GM21529 (cell line): ENCODE data around the gene MIB2.

Experiments
- ATAC-seq: cut with Tn5 transposase; IDR thresholded peaks from one replicate; pipeline ENCODE4 v1.9.1; 2021; ENCODE audit not compliant: unreplicated experiment

The MIB2 gene

DNA sequence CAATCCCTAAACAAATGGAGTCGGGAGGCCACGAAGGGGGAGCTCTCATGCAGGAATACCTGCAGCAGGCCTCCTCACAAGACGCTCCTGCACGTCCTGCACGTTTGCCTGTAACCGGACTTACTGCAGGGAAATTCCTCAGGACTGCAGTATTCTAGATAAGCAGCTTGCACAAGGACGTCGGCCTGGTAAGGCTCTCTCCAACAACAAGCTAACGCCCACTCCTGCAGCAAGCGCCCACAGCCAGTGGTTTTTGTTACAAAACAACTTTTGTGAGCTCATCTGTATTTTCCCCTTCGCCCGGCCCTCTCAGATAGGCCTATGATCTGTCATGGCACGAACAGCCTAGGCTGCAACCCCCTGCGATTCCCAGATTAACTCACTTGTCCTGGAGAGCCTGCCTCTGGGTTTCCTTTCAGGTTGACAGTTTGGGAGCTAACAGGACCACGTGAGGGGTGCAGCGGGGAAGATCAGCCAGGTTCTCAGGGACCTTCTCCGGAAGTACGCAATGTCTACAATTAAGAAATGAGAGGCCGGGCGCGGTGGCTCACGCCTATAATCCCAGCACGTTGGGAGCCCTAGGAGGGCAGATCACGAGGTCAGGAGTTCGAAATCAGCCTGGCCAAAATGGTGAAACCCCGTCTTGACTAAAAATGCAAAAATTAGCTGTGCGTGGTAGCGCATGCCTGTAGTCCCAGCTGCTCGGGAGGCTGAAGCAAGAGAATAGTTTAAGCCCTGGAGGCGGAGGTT is 921 bp upstream of the MIB2 start:
- ATAC-seq, result no peak

DNA sequence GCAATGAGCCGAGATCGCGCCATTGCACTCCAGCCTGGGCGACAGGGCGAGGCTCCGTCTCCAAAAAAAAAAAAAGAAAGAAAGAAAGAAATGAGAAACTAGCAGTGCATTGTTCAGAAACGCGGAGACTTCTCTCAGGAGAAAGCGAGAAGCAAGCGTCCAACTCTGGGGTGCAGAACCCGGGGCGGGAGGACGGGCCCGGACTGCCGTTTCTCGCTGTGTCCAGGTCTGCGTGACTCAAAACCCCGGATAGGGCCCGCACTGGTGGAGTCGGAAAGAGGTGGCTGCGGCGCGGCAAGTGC is 395 bp upstream of the MIB2 start:
- ATAC-seq, result no peak

DNA sequence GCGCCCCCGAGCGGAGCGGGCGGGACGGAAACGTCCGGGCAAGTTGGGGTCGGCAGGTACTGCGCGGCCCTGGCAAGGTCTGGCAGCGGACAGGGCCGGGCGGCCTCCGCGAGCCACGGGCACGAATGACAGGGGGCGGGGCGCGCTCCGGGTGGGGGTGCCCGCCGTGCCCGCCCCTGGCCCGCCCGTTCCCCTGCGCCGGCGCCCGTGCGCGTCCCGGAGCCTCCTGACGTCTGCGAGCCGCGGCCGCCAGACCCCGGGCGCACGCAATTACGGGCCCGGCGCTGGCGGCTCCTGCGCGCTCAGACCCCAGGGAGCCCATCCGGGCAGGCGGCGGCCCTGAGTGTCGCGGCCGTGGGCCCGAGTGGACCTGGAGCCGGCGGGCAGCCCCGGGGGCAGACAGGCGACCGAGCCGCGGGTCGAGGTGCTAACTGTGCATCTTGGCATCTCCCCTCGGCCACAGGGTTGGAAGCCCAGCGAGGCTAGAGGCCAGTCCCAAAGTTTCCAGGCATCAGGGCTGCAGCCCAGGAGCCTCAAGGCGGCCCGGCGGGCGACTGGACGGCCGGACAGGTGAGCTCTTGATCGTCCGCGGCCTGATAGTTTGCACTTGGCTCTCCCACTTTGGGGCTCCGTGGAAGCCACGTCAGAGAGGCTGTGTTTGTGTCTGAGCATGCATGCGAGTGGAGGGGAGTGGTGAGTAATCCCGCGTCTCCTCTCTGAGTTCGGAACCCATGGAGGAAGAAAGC is 918 bp downstream of the MIB2 start:
- ATAC-seq, result peak; percentile 22

GRCh38 chr1:1616838-1617237 is 1.5 kb downstream of the MIB2 start:
- no peak for ATAC-seq

DNA sequence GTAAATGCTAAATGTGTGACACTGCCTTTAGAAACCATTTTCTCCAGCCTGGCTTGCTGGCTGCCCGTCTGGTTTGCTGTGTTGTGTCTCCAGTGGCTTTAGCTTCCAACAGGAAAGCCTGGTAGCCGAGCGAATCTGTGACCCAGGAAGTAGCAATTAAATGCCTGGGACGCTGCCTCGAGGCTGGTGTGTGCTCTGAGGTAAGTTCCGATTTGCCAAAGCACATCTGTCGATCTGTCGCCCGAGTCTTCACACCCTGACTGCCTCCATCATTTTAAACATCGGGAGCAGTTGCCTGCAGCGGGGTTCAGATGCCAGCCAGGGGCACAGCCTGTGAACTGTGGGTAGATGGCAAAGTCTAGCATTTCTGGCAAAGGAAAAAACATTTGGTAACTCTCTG is 2.2 kb downstream of the MIB2 start:
- ATAC-seq, result no peak

- ATAC-seq, result no peak
These were observed 2.6 kb downstream of the MIB2 start for GRCh38 chr1:1617925-1618324.

DNA sequence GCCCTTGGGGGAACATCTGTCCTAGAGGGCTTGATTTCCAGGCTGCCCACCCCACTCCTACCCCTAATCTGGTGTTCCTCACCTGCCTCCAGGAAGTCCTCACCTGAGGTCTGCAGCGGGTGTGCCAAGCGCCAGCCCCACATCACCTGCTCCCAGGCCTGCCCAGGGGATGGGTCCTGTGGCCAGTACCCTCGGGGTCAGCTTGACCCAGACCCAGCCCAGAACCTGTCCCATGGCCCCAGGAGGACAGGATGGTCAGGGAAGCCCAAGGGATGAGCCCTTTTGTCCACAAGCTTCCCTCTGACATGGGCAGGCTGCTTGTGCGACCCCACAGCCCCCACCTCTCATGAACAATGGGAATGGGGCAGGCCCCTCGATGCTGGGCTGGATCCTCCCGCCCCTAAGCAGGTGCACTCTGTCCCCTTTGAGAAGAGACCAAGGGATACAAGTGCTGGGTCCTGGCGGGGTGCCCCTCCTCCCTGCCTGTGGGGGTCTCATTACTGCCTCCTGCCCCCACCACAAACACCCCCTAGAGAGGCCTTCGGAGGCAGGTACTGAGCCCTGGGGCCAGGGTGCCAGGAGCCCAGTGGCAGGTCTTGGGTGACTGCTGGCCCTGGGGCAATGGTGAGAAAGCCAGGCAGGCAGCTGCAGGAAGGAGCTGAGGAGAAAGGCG is 3.2 kb downstream of the MIB2 start:
- no peak for ATAC-seq

GRCh38 chr1:1619917-1620361 is 4.6 kb downstream of the MIB2 start:
- no peak for ATAC-seq

GRCh38 chr1:1620433-1621139 is 5.3 kb downstream of the MIB2 start:
- ATAC-seq, result no peak

GRCh38 chr1:1621173-1622009 is 6.1 kb downstream of the MIB2 start:
- ATAC-seq, result no peak

DNA sequence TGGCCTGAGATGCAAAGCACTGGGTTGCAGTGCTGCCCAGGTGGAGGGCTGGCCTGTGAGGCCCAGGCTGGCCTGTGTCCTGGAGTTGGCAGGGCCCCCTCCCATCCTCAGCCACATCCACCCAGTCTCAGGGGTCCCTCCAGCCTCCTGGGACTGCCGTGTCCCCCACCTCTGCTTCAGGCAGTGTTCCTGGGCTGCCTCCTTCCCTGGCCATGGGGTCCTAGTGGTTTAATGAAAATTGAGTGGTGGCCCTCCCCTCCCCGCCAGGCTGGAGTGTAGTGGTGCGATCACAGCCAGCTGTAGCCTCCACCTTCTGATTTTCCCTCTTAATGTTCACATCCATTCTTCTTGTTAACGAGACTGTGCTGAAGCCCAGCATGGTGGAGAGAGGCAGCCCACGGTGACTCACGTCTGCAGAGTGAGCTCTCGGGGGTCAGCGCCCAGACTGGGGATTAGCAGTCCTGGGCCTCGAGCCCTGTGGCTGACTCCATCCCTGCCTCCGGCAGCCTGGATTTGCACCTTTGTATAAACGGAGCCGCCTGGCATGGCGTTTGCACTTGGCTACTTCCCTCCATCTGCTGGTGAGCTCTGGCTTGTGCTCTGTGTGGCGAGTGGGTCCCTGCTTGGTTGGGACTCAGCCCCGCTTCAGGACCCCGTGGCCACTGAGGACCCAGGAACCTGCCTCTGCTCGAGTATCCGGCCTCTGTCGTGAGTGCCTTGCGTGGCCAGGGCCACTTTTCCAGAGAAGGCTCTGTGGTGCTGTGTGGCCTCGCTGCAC is 6.9 kb downstream of the MIB2 start:
- ATAC-seq, result no peak

- ATAC-seq, result no peak
These were observed 7.4 kb downstream of the MIB2 start for GRCh38 chr1:1622788-1623094.

DNA sequence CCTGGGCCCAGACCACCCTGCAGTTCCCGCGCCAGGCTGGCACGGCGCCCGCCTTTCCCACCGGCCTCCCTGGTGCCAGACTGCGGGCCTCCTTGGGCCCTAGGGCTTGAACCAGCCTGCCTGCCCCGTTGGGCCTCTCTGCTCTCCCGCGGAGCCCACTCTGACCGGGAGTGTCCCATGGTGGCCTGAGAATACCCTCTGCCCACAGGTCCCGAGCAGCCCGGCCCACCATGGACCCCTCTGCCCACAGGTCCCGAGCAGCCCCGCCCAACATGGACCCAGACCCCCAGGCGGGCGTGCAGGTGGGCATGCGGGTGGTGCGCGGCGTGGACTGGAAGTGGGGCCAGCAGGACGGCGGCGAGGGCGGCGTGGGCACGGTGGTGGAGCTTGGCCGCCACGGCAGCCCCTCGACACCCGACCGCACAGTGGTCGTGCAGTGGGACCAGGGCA is 7.9 kb downstream of the MIB2 start:
- no peak for ATAC-seq

GRCh38 chr1:1623631-1624442 is 8.5 kb downstream of the MIB2 start:
- ATAC-seq, result no peak

- no peak for ATAC-seq
These were observed 9.4 kb downstream of the MIB2 start for GRCh38 chr1:1624443-1625403.

DNA sequence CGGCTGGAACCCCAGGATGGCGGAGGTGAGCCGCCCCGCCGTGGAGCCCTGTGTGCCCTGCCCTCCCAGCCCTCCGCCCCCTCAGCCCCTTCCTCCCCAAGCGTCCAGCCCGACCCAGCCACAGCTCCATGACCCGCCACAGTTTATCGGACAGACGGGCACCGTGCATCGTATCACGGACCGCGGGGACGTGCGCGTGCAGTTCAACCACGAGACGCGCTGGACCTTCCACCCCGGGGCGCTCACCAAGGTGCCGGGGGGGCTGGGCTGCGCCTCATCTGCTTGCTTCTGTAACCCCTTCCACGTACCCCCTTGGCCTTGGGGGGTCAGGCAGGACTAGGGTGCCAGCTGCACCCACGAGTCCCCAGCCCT is 10.1 kb downstream of the MIB2 start:
- ATAC-seq, result no peak

GRCh38 chr1:1625824-1626206 is 10.5 kb downstream of the MIB2 start:
- no peak for ATAC-seq
